H1 (cell line): ENCODE data around the gene ZBTB44. TPM values are rescaled to one million over a fixed set of nuclear protein-coding genes. Genes with fewer than 3 reads are reported as not detected.

Source experiments
- CTCF ChIA-PET: fragments of 300-600 bp; sonication (Branson Sonifier 250); formaldehyde crosslinking; loops from one replicate; lab custom pipeline; 2021; ENCODE audit not compliant: partially characterized antibody; lab: Charles Lee
- POLR2A ChIA-PET: fragments of 300-600 bp; sonication (Branson Sonifier 250); formaldehyde crosslinking; loops from one replicate; lab custom pipeline; 2021; ENCODE audit warnings: inconsistent platforms; ENCODE audit not compliant: partially characterized antibody; lab: Charles Lee
- DNase-seq, 2 experiments: peaks; one replicate each; pipeline versions ENCODE4 v3.0.0 to v3.0.0-alpha.2; 2010 to 2022; ENCODE audit warnings: low spot score in 2 of 2, low read depth in 1 of 2, mixed read lengths in 1 of 2
- FAIRE-seq: peaks from 2 replicates; lab custom pipeline; 2011; peaks lifted over from hg19 to GRCh38; lab: Jason Lieb, UNC
- H2AFZ ChIP-seq: 2 replicates; pipeline ENCODE4 v1.8.1; 2012; ENCODE audit warnings: low read length, inconsistent platforms
- H2AK5ac ChIP-seq: 2 replicates; pipeline ENCODE4 v1.6.1; 2013; ENCODE audit warnings: low read depth, low read length
- H2BK120ac ChIP-seq: replicated peaks from 2 replicates; pipeline ENCODE3; 2013; ENCODE audit warnings: low read depth, low read length, inconsistent platforms
- H2BK12ac ChIP-seq: 2 replicates; pipeline ENCODE4 v1.6.1; 2013; ENCODE audit warnings: low read depth, low read length
- H2BK15ac ChIP-seq: 2 replicates; pipeline ENCODE4 v1.6.1; 2013; ENCODE audit warnings: low read length
- H2BK20ac ChIP-seq: 2 replicates; pipeline ENCODE4 v1.6.1; 2013; ENCODE audit warnings: low read length
- H2BK5ac ChIP-seq: 2 replicates; pipeline ENCODE4 v1.6.1; 2013; ENCODE audit warnings: low read depth, low read length
- H3K14ac ChIP-seq: 2 replicates; pipeline ENCODE4 v1.6.1; 2013; ENCODE audit warnings: inconsistent platforms; ENCODE audit not compliant: insufficient read length
- H3K18ac ChIP-seq: 2 replicates; pipeline ENCODE4 v1.6.1; 2013; ENCODE audit warnings: low read length; ENCODE audit errors: extremely low read depth
- H3K23ac ChIP-seq: 2 replicates; pipeline ENCODE4 v1.6.1; 2013; ENCODE audit warnings: inconsistent platforms; ENCODE audit not compliant: insufficient read length
- H3K23me2 ChIP-seq: 2 replicates; pipeline ENCODE4 v1.6.1; 2013; ENCODE audit warnings: low read depth, low read length
- H3K27ac ChIP-seq: 2 replicates; pipeline ENCODE4 v1.6.1; 2011; ENCODE audit warnings: low read depth, low read length, inconsistent platforms
- H3K27me3 ChIP-seq, 4 experiments: replicated peaks in 1 of 4; 1 replicate in 1 of 4; 2 replicates in 3 of 4; pipeline versions ENCODE4 v1.6.1 to v1.8.1; 2011 to 2013; ENCODE audit warnings: low read length in 3 of 4, mild to moderate bottlenecking in 3 of 4, inconsistent platforms in 2 of 4, mixed read lengths in 2 of 4, moderate library complexity in 1 of 4; ENCODE audit not compliant: control insufficient read depth in 3 of 4, insufficient read depth in 3 of 4; ENCODE audit errors: extremely low read depth in 1 of 4
- H3K36me3 ChIP-seq, 4 experiments: 2 replicates each; pipeline versions ENCODE4 v1.6.1 to v1.8.1; 2011 to 2013; ENCODE audit warnings: mild to moderate bottlenecking in 4 of 4, low read length in 3 of 4, moderate library complexity in 2 of 4, control low read depth in 1 of 4, inconsistent platforms in 1 of 4; ENCODE audit not compliant: insufficient read depth in 4 of 4, control insufficient read depth in 2 of 4
- H3K4ac ChIP-seq: replicated peaks from 2 replicates; pipeline ENCODE3; 2013; ENCODE audit warnings: low read length, low read depth, mixed read lengths, inconsistent platforms; ENCODE audit not compliant: insufficient read length
- H3K4me1 ChIP-seq, 4 experiments: replicated peaks in 1 of 4; 1 replicate in 1 of 4; 2 replicates in 3 of 4; pipeline versions ENCODE4 v1.6.1 to v1.8.1; 2011 to 2013; ENCODE audit warnings: low read length in 3 of 4, inconsistent platforms in 2 of 4, mixed read lengths in 1 of 4; ENCODE audit not compliant: insufficient read depth in 4 of 4, control insufficient read depth in 3 of 4
- H3K4me2 ChIP-seq, 2 experiments: 2 replicates each; pipeline versions ENCODE4 v1.6.1 to v1.8.1; 2011 to 2013; ENCODE audit warnings: low read depth in 2 of 2, low read length in 2 of 2, control low read depth in 1 of 2, inconsistent platforms in 1 of 2, mild to moderate bottlenecking in 1 of 2; ENCODE audit not compliant: insufficient read depth in 1 of 2
- H3K4me3 ChIP-seq, 4 experiments: fragments of 200-600, 300-600 bp in 1 of 4; sonication (generic), shearing (Covaris generic), sonication (Bioruptor Twin) in 1 of 4; 2 replicates each; pipeline versions ENCODE4 v1.5.1 to v1.8.1; 2011 to 2016; ENCODE audit warnings: low read length in 4 of 4, low read depth in 3 of 4, control low read depth in 2 of 4, inconsistent platforms in 2 of 4, mild to moderate bottlenecking in 2 of 4, mixed read lengths in 1 of 4, moderate library complexity in 1 of 4; ENCODE audit not compliant: insufficient read depth in 2 of 4; ENCODE audit errors: extremely low read depth in 1 of 4
- H3K56ac ChIP-seq: replicated peaks from 2 replicates; pipeline ENCODE3; 2013; ENCODE audit warnings: low read depth, mild to moderate bottlenecking, mixed read lengths, low read length, inconsistent platforms; ENCODE audit not compliant: insufficient read length
- H3K79me1 ChIP-seq: 2 replicates; pipeline ENCODE4 v1.6.1; 2013; ENCODE audit warnings: low read depth, low read length, control low read depth
- H3K79me2 ChIP-seq, 2 experiments: 2 replicates each; pipeline versions ENCODE4 v1.6.1 to v1.8.1; 2012 to 2013; ENCODE audit warnings: low read length in 2 of 2, mild to moderate bottlenecking in 2 of 2, inconsistent platforms in 1 of 2; ENCODE audit not compliant: insufficient read depth in 2 of 2, control insufficient read depth in 1 of 2
- H3K9ac ChIP-seq, 4 experiments: replicated peaks in 1 of 4; 1 replicate in 1 of 4; 2 replicates in 3 of 4; pipeline versions ENCODE4 v1.6.1 to v1.8.1; 2011 to 2013; ENCODE audit warnings: low read depth in 3 of 4, low read length in 3 of 4, control low read depth in 2 of 4, mild to moderate bottlenecking in 2 of 4, moderate library complexity in 2 of 4, inconsistent platforms in 1 of 4; ENCODE audit errors: extremely low read depth in 1 of 4
- H3K9me3 ChIP-seq, 2 experiments: 2 replicates each; pipeline versions ENCODE4 v1.6.1 to v1.8.1; 2012 to 2013; ENCODE audit warnings: mild to moderate bottlenecking in 2 of 2, moderate library complexity in 2 of 2, control low read depth in 1 of 2, inconsistent platforms in 1 of 2, low read depth in 1 of 2, low read length in 1 of 2, mixed read lengths in 1 of 2; ENCODE audit not compliant: insufficient read depth in 2 of 2
- H4K20me1 ChIP-seq, 2 experiments: replicated peaks in 1 of 2; 2 replicates each; pipeline versions ENCODE3 to v1.8.1; 2011 to 2013; ENCODE audit warnings: inconsistent platforms in 2 of 2, low read length in 2 of 2, mild to moderate bottlenecking in 1 of 2; ENCODE audit not compliant: insufficient read depth in 2 of 2, control insufficient read depth in 1 of 2
- H4K5ac ChIP-seq: 2 replicates; pipeline ENCODE4 v1.6.1; 2013; ENCODE audit warnings: low read length, low read depth, mixed read lengths, inconsistent platforms; ENCODE audit not compliant: insufficient read length
- H4K8ac ChIP-seq: 2 replicates; pipeline ENCODE4 v1.8.0; 2013; ENCODE audit warnings: mild to moderate bottlenecking, moderate library complexity, low read length, inconsistent platforms; ENCODE audit not compliant: insufficient read depth; ENCODE audit errors: extremely low read depth
- H4K91ac ChIP-seq: replicated peaks from 2 replicates; pipeline ENCODE3; 2013; ENCODE audit warnings: low read length, mixed read lengths, inconsistent platforms; ENCODE audit not compliant: insufficient read length
- BACH1 ChIP-seq: IDR thresholded peaks from 2 replicates; pipeline ENCODE4 v1.6.1; 2012; ENCODE audit warnings: low read length, improper control_type of control experiment
- CREB1 ChIP-seq: IDR thresholded peaks from 2 replicates; pipeline ENCODE4 v1.6.1; 2012; ENCODE audit warnings: inconsistent platforms
- CTBP2 ChIP-seq: IDR thresholded peaks from 2 replicates; pipeline ENCODE4 v1.7.0; 2011; ENCODE audit warnings: borderline replicate concordance, mild to moderate bottlenecking, moderate library complexity, mixed read lengths, low read length; ENCODE audit not compliant: insufficient read depth, insufficient read length
- HDAC6 ChIP-seq: IDR thresholded peaks from one replicate; pipeline ENCODE4 v1.7.1; 2012; ENCODE audit warnings: low read depth, mild to moderate bottlenecking, inconsistent platforms, low read length, moderate library complexity
- PHF8 ChIP-seq: fragments of 200-600 bp; sonication (generic); conservative IDR thresholded peaks from 2 replicates; pipeline ENCODE4 v1.7.1; 2012; ENCODE audit warnings: low read depth, mild to moderate bottlenecking, inconsistent platforms, low read length, moderate library complexity
- RXRA ChIP-seq: IDR thresholded peaks from 2 replicates; pipeline ENCODE4 v1.6.1; 2011; ENCODE audit warnings: low read depth, mild to moderate bottlenecking, low read length, moderate library complexity; ENCODE audit not compliant: insufficient read depth
- USF2 ChIP-seq: IDR thresholded peaks from 2 replicates; pipeline ENCODE4 v1.6.1; 2011; ENCODE audit warnings: low read length, improper control_type of control experiment
- ZNF274 ChIP-seq: IDR thresholded peaks from 2 replicates; pipeline ENCODE4 v1.7.0; 2012; ENCODE audit warnings: low read length, borderline replicate concordance; ENCODE audit errors: extremely low read depth
- WGBS, 2 experiments: shearing (Covaris generic) in 1 of 2; methylation state at CpG; one replicate each; pipeline versions ENCODE4 v1.1.6 to v1.1.7; 2013 to 2015; ENCODE audit warnings: low lambda C conversion rate in 2 of 2, mixed read lengths in 2 of 2, inconsistent platforms in 1 of 2, low coverage in 1 of 2, missing lambda C conversion rate in 1 of 2; ENCODE audit not compliant: insufficient replicate concordance in 2 of 2, insufficient coverage in 1 of 2, insufficient read length in 1 of 2; ENCODE audit errors: extremely low coverage in 1 of 2, missing lambda C conversion rate in 1 of 2; 5-methylcytosine and 5-hydroxymethylcytosine counted together
- polyA plus RNA-seq, 7 experiments: library from polyadenylated mRNA; depleted of rRNA in 3 of 7; stranded (reverse) in 5 of 7; unstranded in 2 of 7; fragments of >200 nt in 5 of 7; fragments of 200-250 nt in 2 of 7; gene quantifications; 1 replicate in 5 of 7; 2 replicates in 1 of 7; 4 replicates in 1 of 7; pipeline versions ENCODE4 v1.2.1 to v1.2.3, GENCODE V29; 2011 to 2013; ENCODE audit warnings: missing spikeins in 2 of 7, mixed read lengths in 2 of 7
- total RNA-seq: library from RNA; stranded (reverse); fragmentation: NEBNext Ultra II Directional; extraction: Animal tissue kit (Norgen Biotek cat#: 25700); gene quantifications from 2 replicates; pipeline ENCODE4 v1.2.1, GENCODE V29; 2021

ZBTB44 gene
- total and polyA plus RNA-seq, 2 of the 8 experiments (the other 6 are each of a cell fraction or from before 2014, with no cell fraction given): 37.2 to 158 TPM

GRCh38 chr11:130269326-130269943 lies 45.3 kb downstream of the ZBTB44 start:
- Histone ChIP-seq H2BK12ac (no peak overlapping the region), H3K4ac (no peak overlapping the region), H4K8ac (no peak overlapping the region), H2BK5ac (no peak overlapping the region), H3K4me3 (no peak overlapping the region), H2BK120ac (no peak overlapping the region), H3K36me3 (peaks cover 0 to 15% (median 7%) of the 10 kb centered on the region in 4 experiments; a peak in 6 of 8 replicates), H2BK15ac (no peak overlapping the region), H3K18ac (no peak overlapping the region), H3K4me1 (no peaks in the 10 kb centered on the region), H2AK5ac (no peak overlapping the region), H3K23ac (no peak overlapping the region), H3K79me1 (no peaks in the 10 kb centered on the region), H3K27me3 (no peaks in the 10 kb centered on the region), H3K9me3 (no peaks in the 10 kb centered on the region), H2AFZ (no peak overlapping the region), H4K91ac (no peak overlapping the region), H3K79me2 (peaks cover 0 to 65% of the 10 kb centered on the region in 2 experiments; a peak in 2 of 4 replicates), H3K23me2 (no peaks in the 10 kb centered on the region), H3K14ac (no peak overlapping the region), H4K5ac (no peak overlapping the region), H4K20me1 (peaks cover 0 to 1% of the 10 kb centered on the region in 2 experiments), H3K9ac (no peak overlapping the region), H3K4me2 (no peak overlapping the region), H3K27ac (no peak overlapping the region), H3K56ac (no peak overlapping the region), H2BK20ac (no peak overlapping the region)
- ChIA-PET CTCF (interaction anchor here (1.2 kb wide), 1 partner anchor 47 kb away, joined by 3 read pairs; no protein-coding TSS in a partner anchor), POLR2A (interaction anchor here (1.5 to 1.9 kb wide), 3 partner anchors 13 to 26 kb away, joined by 4 to 7 read pairs (median 5); no protein-coding TSS in a partner anchor)
- no peak for DNase-seq
- FAIRE-seq: no peak
- WGBS, 2 experiments: 82% methylated on average over 1 of the region's 1 CpG; no CpG with 5 or more reads in 1 of the 2 experiments
- TF ChIP-seq CREB1 (no peak), HDAC6 (no peak), BACH1 (no peak), USF2 (no peak), RXRA (no peak), PHF8 (no peak), ZNF274 (no peak), CTBP2 (no peak)
